Gastroesophageal sphincter (tissue), 3 donors: ENCODE results near the gene NDUFA3.

Source experiments
- CTCF ChIP-seq, 4 experiments: fragments of 200-600 bp in 2 of 4; fragments of 450-650 bp in 2 of 4; sonication (generic) in 1 of 4; IDR thresholded peaks; one replicate each; pipeline ENCODE4 v1.5.1; 2017 to 2019; ENCODE audit warnings: antibody characterized with exemption in 4 of 4, mild to moderate bottlenecking in 2 of 4, moderate library complexity in 2 of 4
- EP300 ChIP-seq: sonication (generic); formaldehyde crosslinking; IDR thresholded peaks from one replicate; pipeline ENCODE4 v1.6.1; 2017; ENCODE audit warnings: antibody characterized with exemption, mild to moderate bottlenecking
- POLR2A ChIP-seq, 2 donors: fragments of 450-650 bp; IDR thresholded peaks; one replicate each; pipeline ENCODE4 v1.6.1; 2017; ENCODE audit warnings: antibody characterized with exemption in 2 of 2, mild to moderate bottlenecking in 2 of 2, moderate library complexity in 1 of 2
- POLR2AphosphoS5 ChIP-seq: sonication (generic); formaldehyde crosslinking; IDR thresholded peaks from one replicate; pipeline ENCODE4 v1.6.1; 2017; ENCODE audit warnings: antibody characterized with exemption

GRCh38 chr19:54125713-54126112 lies 23.1 kb downstream of the NDUFA3 start:
- no peak for TF ChIP-seq POLR2AphosphoS5
- no peak for TF ChIP-seq POLR2A (IDR thresholded peaks at IDR 0.05)
- TF ChIP-seq CTCF (IDR thresholded peaks at IDR 0.05), result no peak
- no peak for TF ChIP-seq EP300
